HG02623 (cell line): ENCODE data around the gene AMOTL1.

ENCODE experiments used
- ATAC-seq: cut with Tn5 transposase; IDR thresholded peaks from one replicate; pipeline ENCODE4 v1.9.1; 2021; ENCODE audit warnings: moderate library complexity; ENCODE audit not compliant: unreplicated experiment

The AMOTL1 gene

GRCh38 chr11:94853836-94854235 is 85.7 kb downstream of the AMOTL1 start:
- ATAC-seq: no peak

DNA sequence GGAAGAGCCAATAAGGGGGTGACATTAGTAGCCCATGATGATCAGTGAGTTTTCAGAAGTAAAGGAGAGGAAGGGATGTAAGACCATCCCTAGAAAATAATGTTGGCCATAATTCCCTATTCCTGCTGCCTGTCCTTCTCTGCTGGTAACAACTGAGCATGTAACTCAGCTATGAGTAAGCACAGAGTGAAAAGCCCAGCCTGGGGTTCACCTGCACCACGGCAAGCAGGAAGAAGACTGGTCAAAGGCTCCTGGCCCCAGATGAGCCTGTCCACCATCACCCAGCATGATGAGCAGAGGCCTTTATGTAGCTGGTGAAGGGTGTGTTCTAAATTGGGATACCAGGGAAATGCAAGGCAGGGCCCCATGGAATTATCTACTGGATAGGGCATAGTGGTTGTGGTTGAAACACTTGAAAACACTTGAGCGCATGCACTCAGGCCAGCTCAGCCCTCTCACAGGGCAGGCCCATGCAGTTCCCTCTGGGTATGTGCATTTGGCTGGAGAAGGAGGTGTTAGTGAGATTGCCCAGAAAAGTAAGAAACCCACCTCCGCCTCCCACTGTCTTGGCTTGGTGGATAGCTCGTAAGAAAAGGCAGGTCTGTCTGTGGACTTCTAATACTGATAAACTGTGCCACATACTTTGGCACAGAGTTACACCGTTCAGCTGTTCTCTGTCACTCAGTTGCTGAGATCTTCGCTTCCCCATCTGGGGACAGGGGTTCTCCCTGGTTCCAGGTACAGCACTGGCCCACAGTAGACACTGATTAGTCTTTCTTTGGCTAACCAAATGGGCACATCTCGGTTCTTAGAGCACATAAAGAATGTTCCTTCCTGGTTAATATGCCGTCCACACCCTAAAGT is 86.8 kb downstream of the AMOTL1 start:
- no peak for ATAC-seq

- ATAC-seq: no peak
Measured at GRCh38 chr11:94855666-94856065, 87.5 kb downstream of the AMOTL1 start.

- ATAC-seq: no peak
Measured at GRCh38 chr11:94856443-94856842, 88.3 kb downstream of the AMOTL1 start.

DNA sequence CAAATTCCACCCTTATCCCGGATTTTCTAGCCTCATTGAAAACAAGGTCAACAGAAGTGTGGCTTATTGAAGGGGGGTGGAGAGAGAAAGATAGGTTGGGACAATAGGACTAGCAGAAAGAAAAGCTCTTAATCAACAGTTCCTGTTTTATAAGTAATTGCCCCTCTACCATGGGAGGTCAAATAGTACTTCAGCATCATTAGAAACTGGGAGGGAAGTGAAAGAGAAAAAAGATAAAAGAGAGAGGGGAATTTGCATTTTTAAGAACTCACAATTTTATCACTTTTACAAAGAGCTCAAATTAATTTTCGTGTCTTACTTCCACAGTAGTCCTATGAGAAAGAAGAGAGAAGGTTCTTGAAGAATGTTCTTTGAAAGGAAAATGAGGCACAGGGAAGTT is 89.2 kb downstream of the AMOTL1 start:
- ATAC-seq: no peak

DNA sequence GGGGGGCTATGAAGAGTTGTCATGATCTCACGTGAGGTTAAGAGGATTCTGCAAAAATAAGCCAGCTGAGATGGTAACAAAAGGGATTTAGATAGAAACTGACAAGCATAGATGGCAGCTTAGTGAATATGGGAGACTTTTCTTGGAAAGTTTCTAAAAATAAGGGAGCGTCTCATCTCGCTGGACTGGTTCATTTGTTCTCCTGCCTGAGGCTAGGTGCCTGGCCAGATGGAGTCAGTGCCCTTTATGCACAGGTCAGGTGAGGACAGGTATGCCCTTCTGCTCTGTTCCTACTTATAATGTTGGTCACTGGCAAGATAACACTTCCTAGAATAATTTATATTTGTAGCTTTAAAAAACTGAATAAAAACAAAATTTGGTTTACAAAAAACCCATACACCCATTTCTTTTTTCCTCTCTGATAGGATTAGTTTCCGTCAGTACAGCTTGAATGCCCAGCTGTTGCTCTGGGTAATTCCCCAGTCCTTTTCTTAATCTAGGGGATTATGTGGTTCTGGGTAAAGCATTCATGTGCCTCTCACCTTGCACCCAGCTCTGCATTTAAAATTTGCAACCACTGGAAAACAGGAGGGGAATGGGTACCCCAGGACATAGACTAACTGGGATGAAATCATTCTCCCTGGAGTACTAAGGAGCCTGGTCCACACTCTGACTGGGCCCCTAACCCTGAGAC is 90.0 kb downstream of the AMOTL1 start:
- no peak for ATAC-seq

DNA sequence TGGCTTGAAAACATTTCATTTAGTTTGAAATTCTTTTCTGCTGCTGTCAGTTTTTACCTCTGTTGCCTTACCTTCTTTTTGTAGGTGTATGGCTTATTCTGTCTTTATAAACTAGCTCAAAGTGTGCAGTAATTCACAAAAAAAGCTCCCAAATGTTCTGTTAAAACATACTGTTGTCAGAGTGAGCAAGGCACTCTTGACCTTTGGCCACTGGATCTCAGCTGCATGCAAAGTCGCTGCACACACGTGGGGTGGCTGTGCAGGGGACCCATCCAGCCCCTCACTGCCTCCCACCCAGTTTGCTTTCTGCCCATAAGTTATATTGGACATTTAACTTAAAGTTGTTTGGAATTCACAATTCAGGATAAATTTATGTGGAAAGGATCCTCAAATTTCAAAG is 92.2 kb downstream of the AMOTL1 start:
- ATAC-seq: no peak

DNA sequence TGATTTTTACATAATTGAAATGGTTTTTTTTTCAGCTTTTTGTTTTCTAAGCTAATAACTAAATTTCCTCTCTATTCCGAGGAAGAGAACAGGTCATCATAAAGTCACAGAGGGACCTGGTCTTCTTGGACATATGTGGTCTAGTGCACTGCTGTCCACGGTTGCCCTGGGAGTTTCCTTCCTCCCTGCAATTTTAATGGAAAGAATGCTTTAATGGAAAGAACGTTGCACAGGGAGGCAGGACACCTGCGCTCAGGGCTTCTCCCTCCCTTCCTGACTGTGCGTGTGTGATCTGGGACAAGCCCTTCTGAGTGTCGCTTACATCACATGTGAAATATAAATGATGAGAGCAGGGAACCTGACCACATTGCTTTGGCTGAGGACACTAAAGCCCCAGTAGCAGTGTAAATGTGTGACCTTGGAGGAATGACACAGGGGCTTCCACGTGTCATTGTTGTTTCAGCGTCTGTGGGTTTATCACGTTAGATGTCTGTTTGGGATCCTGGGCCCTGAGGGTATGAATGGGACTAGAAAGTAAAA is 93.2 kb downstream of the AMOTL1 start:
- no peak for ATAC-seq

GRCh38 chr11:94862926-94863880 is 95.0 kb downstream of the AMOTL1 start:
- no peak for ATAC-seq

GRCh38 chr11:94864506-94865045 is 96.4 kb downstream of the AMOTL1 start:
- no peak for ATAC-seq

DNA sequence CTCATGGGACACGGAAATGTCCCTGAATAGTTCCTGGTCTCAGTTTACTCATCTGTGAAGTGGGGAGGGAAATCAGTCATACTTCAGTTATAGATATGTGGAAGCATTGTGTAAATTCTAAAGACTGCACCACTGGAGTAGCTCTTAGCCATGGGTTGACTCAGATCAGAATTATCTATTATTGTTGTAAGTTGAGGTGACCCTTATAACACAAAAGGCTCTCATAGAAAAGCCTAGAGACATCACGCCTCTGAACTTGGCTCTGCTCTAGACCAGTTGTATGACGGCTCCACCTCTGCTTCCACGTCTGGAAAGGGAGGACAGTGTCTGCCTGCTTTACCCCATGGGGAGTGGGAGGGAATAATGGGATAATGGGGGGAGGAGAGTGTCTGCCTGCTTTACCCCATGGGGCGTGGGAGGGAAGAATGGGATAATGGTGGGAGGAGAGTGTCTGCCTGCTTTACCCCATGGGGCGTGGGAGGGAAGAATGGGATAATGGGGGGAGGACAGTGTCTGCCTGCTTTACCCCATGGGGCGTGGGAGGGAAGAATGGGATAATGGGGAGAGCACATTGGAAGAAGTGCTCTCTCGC is 98.2 kb downstream of the AMOTL1 start:
- ATAC-seq: no peak

DNA sequence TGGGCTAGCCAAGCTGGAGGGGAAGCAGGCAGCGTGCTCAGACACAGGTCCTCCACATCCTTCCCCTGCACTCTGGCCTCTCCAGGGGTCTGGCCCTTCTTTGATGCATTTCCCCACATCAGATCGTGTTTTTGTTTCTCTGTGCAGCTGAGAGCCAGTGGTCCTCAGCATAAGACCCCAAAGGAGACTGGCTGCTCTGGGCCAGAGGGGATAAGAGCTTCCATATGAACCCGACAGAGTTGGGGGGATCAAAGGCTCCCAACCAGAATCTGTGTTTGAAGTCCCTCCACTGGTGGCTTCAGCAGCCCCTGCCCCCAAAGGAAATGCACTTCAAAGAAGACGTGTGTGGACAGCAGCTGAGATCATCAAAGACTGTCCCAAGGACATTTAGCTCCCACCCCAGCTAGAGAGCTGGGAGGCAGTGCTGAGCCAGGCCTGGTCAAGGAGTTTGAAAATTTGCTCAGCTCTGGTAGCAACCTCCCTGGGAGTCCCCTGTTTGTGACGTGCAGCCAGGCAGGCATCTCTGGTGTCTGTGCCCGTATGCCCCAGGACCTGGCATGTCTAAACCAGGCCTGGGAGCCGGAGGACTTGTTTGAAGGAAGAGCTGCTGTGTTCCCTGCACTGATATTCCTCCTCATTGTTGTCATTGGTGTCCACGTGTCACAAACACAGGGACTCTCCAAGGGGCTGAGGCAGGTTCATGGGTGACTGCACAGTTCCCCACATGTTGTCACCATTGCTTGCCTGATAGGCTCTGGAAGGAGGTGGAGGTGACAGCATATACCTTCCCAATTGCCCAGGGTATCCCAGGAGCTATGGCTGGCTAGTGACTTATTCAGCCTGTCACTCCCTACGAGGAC is 99.0 kb downstream of the AMOTL1 start:
- no peak for ATAC-seq

DNA sequence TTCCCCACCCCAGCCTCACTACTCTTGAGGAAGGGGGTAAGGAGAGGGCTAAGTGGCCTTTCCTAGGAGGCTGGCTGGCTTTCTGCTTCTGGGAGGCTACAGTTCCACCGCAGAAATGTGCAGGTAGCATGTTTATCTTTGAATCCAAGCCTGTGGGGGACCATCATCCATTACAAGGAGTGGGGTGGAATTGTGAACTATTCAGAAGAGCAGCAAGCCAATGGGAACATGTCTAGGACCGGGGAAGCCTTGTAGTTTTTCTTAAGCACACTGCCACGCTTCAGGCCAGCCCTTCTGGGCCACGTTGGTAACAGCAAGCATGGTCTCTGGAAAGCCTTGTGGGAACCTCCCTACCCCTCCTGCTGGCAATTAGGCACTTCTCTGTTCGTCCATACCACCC is 100.3 kb downstream of the AMOTL1 start:
- no peak for ATAC-seq

DNA sequence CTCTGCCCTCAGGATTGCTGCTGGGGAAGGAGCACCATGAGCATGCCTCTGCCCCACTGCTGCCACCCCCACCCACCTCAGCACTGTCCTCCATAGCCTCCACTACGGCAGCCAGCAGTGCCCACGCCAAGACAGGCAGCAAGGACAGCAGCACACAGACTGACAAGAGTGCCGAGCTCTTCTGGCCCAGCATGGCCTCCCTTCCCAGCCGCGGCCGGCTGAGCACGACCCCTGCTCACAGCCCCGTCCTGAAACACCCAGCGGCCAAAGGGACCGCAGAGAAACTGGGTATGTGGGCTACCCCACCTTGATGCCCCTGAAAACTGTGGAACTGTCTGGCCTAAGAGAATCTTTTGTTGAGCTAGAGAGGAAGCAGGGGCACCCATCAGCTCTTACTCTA is 101.0 kb downstream of the AMOTL1 start:
- ATAC-seq: no peak

- no peak for ATAC-seq
Measured at GRCh38 chr11:94870422-94870821, 102.3 kb downstream of the AMOTL1 start.

DNA sequence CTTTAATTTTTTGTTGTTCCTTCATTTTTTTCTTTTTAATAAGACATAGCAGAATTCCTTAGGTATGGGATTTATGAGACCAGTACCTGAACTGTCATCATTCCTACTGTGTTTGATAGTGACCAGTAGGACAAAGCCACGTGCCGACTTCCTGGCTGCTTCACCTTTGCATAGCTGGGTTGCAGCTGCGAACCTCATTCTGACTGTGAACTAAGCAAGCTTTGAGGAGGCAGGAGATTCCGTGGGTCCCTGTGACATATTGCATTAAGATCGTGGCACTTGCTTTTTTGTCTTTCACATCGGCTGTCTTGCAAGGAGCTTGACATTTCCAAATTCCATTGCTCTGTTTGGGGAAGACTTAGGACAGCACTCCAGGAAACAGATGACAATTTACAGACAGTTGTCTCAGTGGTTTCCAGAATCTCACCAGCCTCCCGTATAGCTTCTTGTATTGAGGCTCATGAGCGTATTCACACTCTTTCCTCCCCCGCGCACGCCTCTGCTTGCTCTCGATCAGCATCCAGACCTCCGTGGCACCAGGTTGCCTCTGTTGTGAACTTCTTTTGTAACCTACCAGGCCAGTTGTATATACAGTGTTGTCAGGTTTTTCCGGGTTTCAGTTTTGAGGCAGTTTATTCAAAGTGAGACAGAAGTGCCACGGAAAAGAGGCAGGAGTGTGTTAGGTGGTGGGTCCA is 103.5 kb downstream of the AMOTL1 start:
- ATAC-seq: no peak

- ATAC-seq: no peak
Measured at GRCh38 chr11:94873916-94874540, 105.9 kb downstream of the AMOTL1 start.

DNA sequence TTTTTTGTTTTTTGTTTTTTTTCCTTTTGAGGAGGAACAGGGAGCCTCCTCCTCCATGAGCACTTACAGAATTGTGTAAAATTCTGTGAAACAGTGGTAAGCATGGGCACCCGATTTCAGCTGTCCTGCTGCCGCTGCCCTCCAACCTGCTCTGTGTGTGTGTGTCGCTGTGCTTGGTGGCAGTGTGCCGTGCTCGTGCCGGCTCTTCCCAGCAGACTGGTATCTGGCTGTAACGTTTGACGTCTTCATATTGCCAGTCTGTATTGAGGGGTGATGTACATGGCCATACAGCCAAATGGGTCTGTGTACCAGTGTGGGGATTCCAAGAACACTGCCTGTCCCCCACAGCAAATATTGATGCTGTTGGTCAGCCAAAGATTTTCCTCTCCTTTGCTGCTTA is 108.1 kb downstream of the AMOTL1 start:
- no peak for ATAC-seq
